IMR-90 (cell line): ENCODE measurements around the gene PBRM1. TPM values are rescaled to one million over a fixed set of nuclear protein-coding genes. Genes with fewer than 3 reads are reported as not detected.

Source experiments
- ATAC-seq: fragments of 200-7000 bp; cut with Tn5 transposase; 2 replicates; pipeline ENCODE4 v1.9.1; 2020; ENCODE audit warnings: low read depth, mild to moderate bottlenecking, moderate library complexity
- BruUV-seq: library from RNA; stranded (reverse); fragments of 400-500 nt; replicated peaks from 2 replicates; lab custom pipeline; 2021; lab: Mats Ljungman, UMichigan
- CTCF ChIA-PET: fragments of 300-600 bp; formaldehyde crosslinking; extraction: SDS; loops from one replicate; lab custom pipeline; 2021; ENCODE audit warnings: antibody characterized with exemption; lab: Yijun Ruan, JAX
- POLR2A ChIA-PET: fragments of 300-600 bp; sonication (Branson Sonifier 250); formaldehyde crosslinking; loops from one replicate; lab custom pipeline; 2022; ENCODE audit warnings: antibody characterized with exemption; ENCODE audit not compliant: unreplicated experiment; lab: Charles Lee
- DNase-seq: peaks from one replicate; pipeline ENCODE4 v3.0.0; 2013
- H2AFZ ChIP-seq: replicated peaks from 2 replicates; pipeline ENCODE3; 2013; ENCODE audit warnings: low read length, mild to moderate bottlenecking; ENCODE audit not compliant: poor library complexity
- H2AK5ac ChIP-seq: 2 replicates; pipeline ENCODE4 v1.6.1; 2013; ENCODE audit warnings: low read depth, low read length, inconsistent platforms
- H2AK9ac ChIP-seq: replicated peaks from 2 replicates; pipeline ENCODE3; 2013; ENCODE audit warnings: mild to moderate bottlenecking, low read depth, low read length, moderate library complexity; ENCODE audit not compliant: poor library complexity
- H2BK120ac ChIP-seq: 2 replicates; pipeline ENCODE4 v1.6.1; 2013; ENCODE audit warnings: low read depth, low read length, inconsistent platforms
- H2BK15ac ChIP-seq: 3 replicates; pipeline ENCODE4 v1.6.1; 2013; ENCODE audit warnings: low read depth, low read length, inconsistent platforms
- H2BK20ac ChIP-seq: 2 replicates; pipeline ENCODE4 v1.6.1; 2013; ENCODE audit warnings: low read depth, mild to moderate bottlenecking, inconsistent platforms, low read length, moderate library complexity
- H2BK5ac ChIP-seq: 2 replicates; pipeline ENCODE4 v1.6.1; 2013; ENCODE audit warnings: mild to moderate bottlenecking, low read depth, low read length, inconsistent platforms; ENCODE audit not compliant: poor library complexity, severe bottlenecking
- H3K14ac ChIP-seq: replicated peaks from 2 replicates; pipeline ENCODE4 v1.6.1; 2013; ENCODE audit warnings: low read depth, low read length, inconsistent platforms
- H3K18ac ChIP-seq: 2 replicates; pipeline ENCODE4 v1.6.1; 2013; ENCODE audit warnings: low read depth, low read length, control low read depth
- H3K23ac ChIP-seq: 2 replicates; pipeline ENCODE4 v1.6.1; 2013; ENCODE audit warnings: low read depth, low read length, inconsistent platforms
- H3K27ac ChIP-seq: 2 replicates; pipeline ENCODE4 v1.5.1; 2013; ENCODE audit warnings: mild to moderate bottlenecking, control low read depth, low read length; ENCODE audit not compliant: insufficient read depth
- H3K27me3 ChIP-seq: 2 replicates; pipeline ENCODE4 v1.6.1; 2013; ENCODE audit warnings: low read length; ENCODE audit not compliant: control insufficient read depth, insufficient read depth
- H3K36me3 ChIP-seq: 2 replicates; pipeline ENCODE4 v1.6.1; 2013; ENCODE audit warnings: low read length, mixed read lengths; ENCODE audit not compliant: control insufficient read depth, insufficient read depth
- H3K4ac ChIP-seq: 2 replicates; pipeline ENCODE4 v1.6.1; 2013; ENCODE audit warnings: low read depth, low read length, inconsistent platforms
- H3K4me1 ChIP-seq: 2 replicates; pipeline ENCODE4 v1.6.1; 2013; ENCODE audit warnings: low read length, mixed read lengths; ENCODE audit not compliant: control insufficient read depth, insufficient read depth
- H3K4me2 ChIP-seq: 2 replicates; pipeline ENCODE4 v1.6.1; 2013; ENCODE audit warnings: low read depth, mild to moderate bottlenecking, control low read depth, low read length, moderate library complexity
- H3K4me3 ChIP-seq: 2 replicates; pipeline ENCODE4 v1.5.1; 2013; ENCODE audit warnings: low read depth, mild to moderate bottlenecking, control low read depth, low read length, moderate library complexity; ENCODE audit not compliant: insufficient read depth
- H3K56ac ChIP-seq: 2 replicates; pipeline ENCODE4 v1.6.1; 2013; ENCODE audit warnings: low read length, inconsistent platforms; ENCODE audit not compliant: insufficient read depth; ENCODE audit errors: extremely low read depth
- H3K79me1 ChIP-seq, 2 experiments: 2 replicates each; pipeline ENCODE4 v1.6.1; 2013; ENCODE audit warnings: low read length in 2 of 2, inconsistent platforms in 1 of 2, low read depth in 1 of 2
- H3K9ac ChIP-seq: 2 replicates; pipeline ENCODE4 v1.6.1; 2013; ENCODE audit warnings: low read depth, low read length, control low read depth
- H3K9me1 ChIP-seq: 2 replicates; pipeline ENCODE4 v1.6.1; 2013; ENCODE audit warnings: low read length, inconsistent platforms; ENCODE audit not compliant: insufficient read depth
- H3K9me3 ChIP-seq: 2 replicates; pipeline ENCODE4 v1.6.1; 2013; ENCODE audit warnings: low read length; ENCODE audit not compliant: control insufficient read depth, insufficient read depth
- H4K20me1 ChIP-seq: 2 replicates; pipeline ENCODE4 v1.6.1; 2013; ENCODE audit warnings: low read length, inconsistent platforms; ENCODE audit not compliant: insufficient read depth
- H4K5ac ChIP-seq: 2 replicates; pipeline ENCODE4 v1.6.1; 2013; ENCODE audit warnings: mild to moderate bottlenecking, low read depth, low read length, control low read depth
- H4K8ac ChIP-seq, 2 experiments: 2 replicates each; pipeline ENCODE4 v1.6.1; 2013; ENCODE audit warnings: low read depth in 2 of 2, low read length in 2 of 2, control low read depth in 1 of 2, inconsistent platforms in 1 of 2
- H4K91ac ChIP-seq: 2 replicates; pipeline ENCODE4 v1.6.1; 2013; ENCODE audit warnings: low read depth, low read length, inconsistent platforms; ENCODE audit not compliant: insufficient read depth
- CEBPB ChIP-seq: IDR thresholded peaks from 2 replicates; pipeline ENCODE4 v1.6.1; 2012; ENCODE audit warnings: low read depth, low read length, improper control_type of control experiment
- CHD1 ChIP-seq: IDR thresholded peaks from 2 replicates; pipeline ENCODE4 v1.6.1; 2012; ENCODE audit warnings: low read depth, low read length, improper control_type of control experiment
- FOS ChIP-seq: fragments of 150-350 bp; IDR thresholded peaks from 2 replicates; pipeline ENCODE4 v1.6.1; 2016; ENCODE audit warnings: low read depth, low read length
- MAFK ChIP-seq: IDR thresholded peaks from 2 replicates; pipeline ENCODE4 v1.6.1; 2012; ENCODE audit warnings: low read depth, low read length, improper control_type of control experiment
- MAZ ChIP-seq: IDR thresholded peaks from 2 replicates; pipeline ENCODE4 v1.6.1; 2012; ENCODE audit warnings: low read depth, mild to moderate bottlenecking, low read length, improper control_type of control experiment, moderate library complexity, borderline replicate concordance
- POLR2A ChIP-seq: IDR thresholded peaks from 2 replicates; pipeline ENCODE4 v1.6.1; 2012; ENCODE audit warnings: mild to moderate bottlenecking, low read depth, low read length
- RAD21 ChIP-seq: IDR thresholded peaks from 2 replicates; pipeline ENCODE4 v1.6.1; 2012; ENCODE audit warnings: low read length, improper control_type of control experiment
- RCOR1 ChIP-seq: IDR thresholded peaks from 2 replicates; pipeline ENCODE4 v1.6.1; 2012; ENCODE audit warnings: mild to moderate bottlenecking, low read length, improper control_type of control experiment; ENCODE audit not compliant: insufficient replicate concordance
- RFX5 ChIP-seq: IDR thresholded peaks from 2 replicates; pipeline ENCODE4 v1.8.0; 2012; ENCODE audit warnings: low read depth, mild to moderate bottlenecking, low read length, moderate library complexity
- SMC3 ChIP-seq: fragments of 150-350 bp; IDR thresholded peaks from 2 replicates; pipeline ENCODE4 v1.6.1; 2016; ENCODE audit warnings: low read depth, mild to moderate bottlenecking, antibody characterized with exemption, low read length, moderate library complexity
- WGBS, 2 experiments: methylation state at CpG; one replicate each; pipeline versions ENCODE4 v1.1.5 to v1.1.7; 2013; ENCODE audit warnings: missing lambda C conversion rate in 2 of 2; ENCODE audit not compliant: insufficient read length in 1 of 2; ENCODE audit errors: extremely low coverage in 2 of 2; 5-methylcytosine and 5-hydroxymethylcytosine counted together
- dilution Hi-C: fragments of 300-500 bp; cut with HindIII; formaldehyde crosslinking; loops from one replicate; pipeline ENCODE4 v1.14.3; 2018; ENCODE audit warnings: low sequenced_read_pairs; ENCODE audit not compliant: unreplicated experiment
- in situ Hi-C: fragments of 300-500 bp; cut with MboI; formaldehyde crosslinking; loops from 3 replicates; pipeline ENCODE4 v1.14.3; 2019; ENCODE audit warnings: low sequenced_read_pairs, inconsistent platforms, mixed read lengths
- intact Hi-C: fragments of 100-400 bp; cut with micrococcal nuclease; formaldehyde crosslinking; loops from 2 replicates; pipeline ENCODE4 v1.10.0; 2022
- polyA plus RNA-seq, 3 experiments: library from polyadenylated mRNA; depleted of rRNA; stranded (reverse); fragments of >200 nt; gene quantifications; 2 replicates each; pipeline ENCODE4 v1.2.3, GENCODE V29; 2012; ENCODE audit warnings: low replicate concordance in 1 of 3
- total RNA-seq: library from RNA; depleted of rRNA; stranded (reverse); fragments of >200 nt; gene quantifications from 2 replicates; pipeline ENCODE4 v1.2.3, GENCODE V29; 2012
- TF ChIP-seq, protein P1 (sequence below): conservative IDR thresholded peaks from 2 replicates; pipeline ENCODE4 v1.5.1; 2012; ENCODE audit warnings: mild to moderate bottlenecking, low read depth, low read length, improper control_type of control experiment
- TF ChIP-seq, protein P2 (sequence below): fragments of 150-350 bp; IDR thresholded peaks from 2 replicates; pipeline ENCODE4 v1.6.1; 2017; ENCODE audit warnings: mild to moderate bottlenecking, antibody characterized with exemption, low read length, low read depth
- TF ChIP-seq, protein P3 (sequence below): fragments of 150-350 bp; IDR thresholded peaks from 2 replicates; pipeline ENCODE4 v1.6.1; 2016; ENCODE audit warnings: low read depth, mild to moderate bottlenecking, low read length, moderate library complexity, borderline replicate concordance

PBRM1 gene
- total and polyA plus RNA-seq, 2 of the 4 experiments (the other 2 are of a cell fraction), result 16.5 to 72.6 TPM

DNA sequence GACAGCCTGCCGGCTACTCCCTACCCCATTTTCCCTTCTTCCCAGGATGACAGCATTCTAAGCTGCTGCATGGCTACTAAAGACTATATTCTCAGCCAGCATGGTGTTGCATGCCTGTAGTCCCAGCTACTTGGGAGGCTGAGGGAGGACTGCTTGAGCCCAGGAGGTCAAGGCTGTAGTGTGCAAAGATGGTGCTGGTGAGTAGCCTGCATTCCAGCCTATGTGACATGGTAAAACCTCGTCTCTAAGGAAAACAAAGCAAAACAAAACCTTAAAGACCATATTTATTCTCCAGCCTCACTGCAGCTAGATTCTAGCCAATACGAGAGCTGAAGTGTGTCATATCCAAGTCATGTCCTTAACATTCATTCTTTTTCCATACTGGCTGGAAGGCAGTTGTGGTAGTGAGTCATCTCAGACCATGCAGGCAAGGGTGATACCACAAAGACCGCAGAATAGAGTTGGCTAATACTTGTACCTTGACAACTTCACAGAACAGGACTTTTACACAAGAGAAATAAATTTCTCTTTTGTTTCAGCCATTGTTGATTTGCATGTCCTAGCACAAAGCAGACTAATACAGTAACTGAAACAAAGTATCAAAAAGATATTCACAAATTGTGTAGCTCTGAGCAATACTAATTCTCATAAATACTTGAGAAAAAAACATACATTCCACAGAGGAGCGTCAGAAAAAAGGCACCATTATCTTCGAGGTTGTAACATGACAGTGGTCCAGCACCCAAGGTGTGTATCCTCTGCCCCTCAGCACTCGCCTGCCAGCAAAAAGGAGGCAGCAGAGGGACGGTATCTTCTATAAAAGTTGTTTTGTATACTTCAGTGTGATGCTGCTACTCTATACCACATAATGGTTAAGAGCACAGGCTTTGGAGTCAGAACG is 14.8 kb downstream of the PBRM1 start:
- 0 out of 2 replicates have a peak overlapping the region, but pooled peaks have one; percentile 1 for H3K23ac ChIP-seq
- ATAC-seq (peak; percentile 97), DNase-seq (peak; percentile 100)
- H3K14ac ChIP-seq, result 0 out of 2 replicates have a peak overlapping the region, but pooled peaks have one; percentile 16
- no peaks in the 10 kb centered on the region; the same call in 1 of the 2 replicates for H3K9me3 ChIP-seq
- H4K5ac ChIP-seq, result no peak overlapping the region
- H2BK5ac ChIP-seq, result peak overlapping the region; percentile 81
- H2BK120ac ChIP-seq, result peak overlapping the region; percentile 44
- dilution Hi-C loops, result no loop called here
- peak overlapping the region in 1 of 2 experiments; percentile 61; a peak in 3 of 4 replicates for H4K8ac ChIP-seq
- in situ Hi-C loops, result no loop called here
- H2BK20ac ChIP-seq, result peak overlapping the region; percentile 42; the same call in 1 of the 2 replicates
- H3K18ac ChIP-seq, result peak overlapping the region; percentile 20
- H3K56ac ChIP-seq, result peak overlapping the region; percentile 30
- H2AFZ ChIP-seq, result no peak overlapping the region
- peak overlapping the region; percentile 73 for H3K27ac ChIP-seq
- H4K20me1 ChIP-seq, result peaks cover 6% of the 10 kb centered on the region; the same call in 1 of the 2 replicates
- peak overlapping the region; percentile 25; the same call in 2 of the 3 replicates for H2BK15ac ChIP-seq
- ChIA-PET CTCF (no interaction called here), POLR2A (no interaction called here)
- H4K91ac ChIP-seq, result peak overlapping the region; percentile 68
- peak overlapping the region; percentile 44 for H2AK5ac ChIP-seq
- H3K9me1 ChIP-seq, result peaks cover 5% of the 10 kb centered on the region
- peaks cover 16% of the 10 kb centered on the region for H3K36me3 ChIP-seq
- intact Hi-C loops, result loop anchor here (2.0 kb wide), 1 partner anchor 14 kb away; the partner anchor contains the start of gene PBRM1
- peaks cover 11 to 37% of the 10 kb centered on the region in 2 experiments for H3K79me1 ChIP-seq
- H3K4ac ChIP-seq, result peak overlapping the region; percentile 69
- WGBS, 2 experiments, result no CpG with 5 or more reads among the region's 9 CpGs
- H3K4me2 ChIP-seq, result peak overlapping the region; percentile 85
- no TSS peak for BruUV-seq
- H3K4me1 ChIP-seq, result peaks cover 8% of the 10 kb centered on the region
- no peaks in the 10 kb centered on the region for H3K27me3 ChIP-seq
- H2AK9ac ChIP-seq, result peak overlapping the region; percentile 10
- H3K9ac ChIP-seq, result 0 out of 2 replicates have a peak overlapping the region, but pooled peaks have one; percentile 1
- H3K4me3 ChIP-seq, result no peak overlapping the region
- TF ChIP-seq CHD1, result no peak
- no peak for TF ChIP-seq SMC3
- no peak for TF ChIP-seq MAFK
- peak; percentile 90 for TF ChIP-seq POLR2A
- peak; percentile 93 for TF ChIP-seq CEBPB
- peak; percentile 52; the same call in 1 of the 2 replicates for TF ChIP-seq MAZ
- TF ChIP-seq, protein P1, sequence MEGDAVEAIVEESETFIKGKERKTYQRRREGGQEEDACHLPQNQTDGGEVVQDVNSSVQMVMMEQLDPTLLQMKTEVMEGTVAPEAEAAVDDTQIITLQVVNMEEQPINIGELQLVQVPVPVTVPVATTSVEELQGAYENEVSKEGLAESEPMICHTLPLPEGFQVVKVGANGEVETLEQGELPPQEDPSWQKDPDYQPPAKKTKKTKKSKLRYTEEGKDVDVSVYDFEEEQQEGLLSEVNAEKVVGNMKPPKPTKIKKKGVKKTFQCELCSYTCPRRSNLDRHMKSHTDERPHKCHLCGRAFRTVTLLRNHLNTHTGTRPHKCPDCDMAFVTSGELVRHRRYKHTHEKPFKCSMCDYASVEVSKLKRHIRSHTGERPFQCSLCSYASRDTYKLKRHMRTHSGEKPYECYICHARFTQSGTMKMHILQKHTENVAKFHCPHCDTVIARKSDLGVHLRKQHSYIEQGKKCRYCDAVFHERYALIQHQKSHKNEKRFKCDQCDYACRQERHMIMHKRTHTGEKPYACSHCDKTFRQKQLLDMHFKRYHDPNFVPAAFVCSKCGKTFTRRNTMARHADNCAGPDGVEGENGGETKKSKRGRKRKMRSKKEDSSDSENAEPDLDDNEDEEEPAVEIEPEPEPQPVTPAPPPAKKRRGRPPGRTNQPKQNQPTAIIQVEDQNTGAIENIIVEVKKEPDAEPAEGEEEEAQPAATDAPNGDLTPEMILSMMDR, result peak; percentile 8; the same call in 1 of the 2 replicates
- peak; percentile 83 for TF ChIP-seq RCOR1
- TF ChIP-seq FOS, result peak; percentile 97
- TF ChIP-seq, protein P2, sequence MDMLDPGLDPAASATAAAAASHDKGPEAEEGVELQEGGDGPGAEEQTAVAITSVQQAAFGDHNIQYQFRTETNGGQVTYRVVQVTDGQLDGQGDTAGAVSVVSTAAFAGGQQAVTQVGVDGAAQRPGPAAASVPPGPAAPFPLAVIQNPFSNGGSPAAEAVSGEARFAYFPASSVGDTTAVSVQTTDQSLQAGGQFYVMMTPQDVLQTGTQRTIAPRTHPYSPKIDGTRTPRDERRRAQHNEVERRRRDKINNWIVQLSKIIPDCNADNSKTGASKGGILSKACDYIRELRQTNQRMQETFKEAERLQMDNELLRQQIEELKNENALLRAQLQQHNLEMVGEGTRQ, result no peak
- TF ChIP-seq, protein P3, sequence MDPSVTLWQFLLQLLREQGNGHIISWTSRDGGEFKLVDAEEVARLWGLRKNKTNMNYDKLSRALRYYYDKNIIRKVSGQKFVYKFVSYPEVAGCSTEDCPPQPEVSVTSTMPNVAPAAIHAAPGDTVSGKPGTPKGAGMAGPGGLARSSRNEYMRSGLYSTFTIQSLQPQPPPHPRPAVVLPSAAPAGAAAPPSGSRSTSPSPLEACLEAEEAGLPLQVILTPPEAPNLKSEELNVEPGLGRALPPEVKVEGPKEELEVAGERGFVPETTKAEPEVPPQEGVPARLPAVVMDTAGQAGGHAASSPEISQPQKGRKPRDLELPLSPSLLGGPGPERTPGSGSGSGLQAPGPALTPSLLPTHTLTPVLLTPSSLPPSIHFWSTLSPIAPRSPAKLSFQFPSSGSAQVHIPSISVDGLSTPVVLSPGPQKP, result no peak
- peak; percentile 13; the same call in 1 of the 2 replicates for TF ChIP-seq RAD21
- no peak for TF ChIP-seq RFX5
